ENCODE data around the gene SKI. TPM values are rescaled to one million over a fixed set of nuclear protein-coding genes. Genes with fewer than 3 reads are reported as not detected.

The SKI gene
- total RNA-seq, 1 donor from 2014 or later: 66.2 TPM

GRCh38 chr1:2240270-2241156 lies 12.4 kb downstream of the SKI start:
- no peak overlapping the region for H3K4me3 Mint-ChIP-seq (ENCODE audit: unreplicated experiment)
- Histone ChIP-seq H3K4me2 (ENCODE audit: low read length) (peak overlapping the region; percentile 60), H3K36me3 (ENCODE audit: insufficient read depth, low read length) (peaks cover 6% of the 10 kb centered on the region), H3K27ac (ENCODE audit: low read depth, low read length) (peak overlapping the region; percentile 27), H3K4me3 (ENCODE audit: insufficient read depth, low read depth, low read length) (no peak overlapping the region), H3K9ac (ENCODE audit: low read length) (peak overlapping the region; percentile 18), H2AFZ (ENCODE audit: low read depth, low read length) (no peak overlapping the region), H3K9me3 (ENCODE audit: insufficient read depth, low read depth, low read length) (no peaks in the 10 kb centered on the region), H3K79me2 (ENCODE audit: insufficient read depth, low read length) (peaks cover 99% of the 10 kb centered on the region), H4K20me1 (ENCODE audit: insufficient read depth, low read length) (peaks cover 99% of the 10 kb centered on the region), H3K4me1 (ENCODE audit: insufficient read depth, low read length) (peaks cover 41% of the 10 kb centered on the region), H3K27me3 (ENCODE audit: insufficient read depth, low read length) (no peaks in the 10 kb centered on the region)
- DNase-seq (ENCODE audit: low read depth) (peak; percentile 66), FAIRE-seq (no peak)
- no peaks in the 10 kb centered on the region for H3K27me3 Mint-ChIP-seq (ENCODE audit: low read depth, unreplicated experiment)
- TF ChIP-seq EZH2 (IDR thresholded peaks at IDR 0.05; ENCODE audit: insufficient read depth, low read length): no peak
- no peak for TF ChIP-seq CTCF (IDR thresholded peaks at IDR 0.05; ENCODE audit: insufficient read depth, low read depth, low read length)
- peak overlapping the region; percentile 24 for H3K27ac Mint-ChIP-seq (ENCODE audit: unreplicated experiment)
- H3K9me3 Mint-ChIP-seq (ENCODE audit: unreplicated experiment): no peaks in the 10 kb centered on the region
- H3K36me3 Mint-ChIP-seq (ENCODE audit: low read depth, unreplicated experiment): peaks cover 9% of the 10 kb centered on the region
- H3K4me1 Mint-ChIP-seq (ENCODE audit: low read depth, unreplicated experiment): peaks cover 24% of the 10 kb centered on the region

- H3K4me3 Mint-ChIP-seq (ENCODE audit: unreplicated experiment): no peak overlapping the region
- Histone ChIP-seq H3K4me2 (ENCODE audit: low read length) (no peak overlapping the region), H3K9me3 (ENCODE audit: insufficient read depth, low read depth, low read length) (no peaks in the 10 kb centered on the region), H3K4me3 (ENCODE audit: insufficient read depth, low read depth, low read length) (no peak overlapping the region), H2AFZ (ENCODE audit: low read depth, low read length) (no peak overlapping the region), H3K27me3 (ENCODE audit: insufficient read depth, low read length) (no peaks in the 10 kb centered on the region), H3K36me3 (ENCODE audit: insufficient read depth, low read length) (peaks cover 6% of the 10 kb centered on the region), H3K27ac (ENCODE audit: low read depth, low read length) (no peak overlapping the region), H3K9ac (ENCODE audit: low read length) (peak overlapping the region; percentile 28), H4K20me1 (ENCODE audit: insufficient read depth, low read length) (peaks cover 99% of the 10 kb centered on the region), H3K79me2 (ENCODE audit: insufficient read depth, low read length) (peaks cover 99% of the 10 kb centered on the region), H3K4me1 (ENCODE audit: insufficient read depth, low read length) (peaks cover 48% of the 10 kb centered on the region)
- H3K9me3 Mint-ChIP-seq (ENCODE audit: unreplicated experiment): no peaks in the 10 kb centered on the region
- TF ChIP-seq EZH2 (IDR thresholded peaks at IDR 0.05; ENCODE audit: insufficient read depth, low read length) (no peak), CTCF (IDR thresholded peaks at IDR 0.05; ENCODE audit: insufficient read depth, low read depth, low read length) (no peak)
- H3K36me3 Mint-ChIP-seq (ENCODE audit: low read depth, unreplicated experiment): peaks cover 11% of the 10 kb centered on the region
- DNase-seq (ENCODE audit: low read depth): no peak
- peaks cover 30% of the 10 kb centered on the region for H3K4me1 Mint-ChIP-seq (ENCODE audit: low read depth, unreplicated experiment)
- no peaks in the 10 kb centered on the region for H3K27me3 Mint-ChIP-seq (ENCODE audit: low read depth, unreplicated experiment)
- H3K27ac Mint-ChIP-seq (ENCODE audit: unreplicated experiment): no peak overlapping the region
- no peak for FAIRE-seq
Measured at GRCh38 chr1:2241820-2242219, 13.7 kb downstream of the SKI start.

Measured in astrocyte (in vitro differentiated cells and primary cell).